Cardiac muscle cell (in vitro differentiated cells and primary cell): ENCODE results near the gene NEK9. TPM values are rescaled to one million over a fixed set of nuclear protein-coding genes. Genes with fewer than 3 reads are reported as not detected.

Experiments used
- DNase-seq, 2 donors: peaks; one replicate each; pipeline versions ENCODE4 v3.0.0 to v3.0.0-alpha.2; 2010 to 2017; ENCODE audit warnings: low read depth in 1 of 2, low spot score in 1 of 2
- H3K27ac ChIP-seq: fragments of 200-600 bp; sonication (generic); 2 replicates; pipeline ENCODE4 v1.5.1; 2016
- H3K27me3 ChIP-seq: fragments of 200-600 bp; sonication (generic); 2 replicates; pipeline ENCODE4 v1.6.0; 2016; ENCODE audit warnings: control low read depth
- H3K36me3 ChIP-seq: fragments of 200-600 bp; sonication (generic); 2 replicates; pipeline ENCODE4 v1.5.1; 2016; ENCODE audit warnings: control low read depth
- H3K4me1 ChIP-seq: fragments of 200-600 bp; sonication (generic); 2 replicates; pipeline ENCODE4 v1.8.1; 2017; ENCODE audit warnings: low read depth, mild to moderate bottlenecking, mixed run types
- H3K4me3 ChIP-seq: fragments of 200-600 bp; sonication (generic); 2 replicates; pipeline ENCODE4 v1.5.1; 2016; ENCODE audit warnings: mild to moderate bottlenecking
- H3K9me3 ChIP-seq: fragments of 200-600 bp; sonication (generic); 2 replicates; pipeline ENCODE4 v1.5.1; 2017; ENCODE audit warnings: low read depth, mild to moderate bottlenecking, control low read depth
- polyA plus RNA-seq: library from polyadenylated mRNA; unstranded; fragments of >200 nt; fragmentation: Nextera tagmentation; extraction: Ambion mirVana; gene quantifications from 2 replicates; pipeline ENCODE4 v1.2.1, GENCODE V29; 2016
- total RNA-seq: library from RNA; depleted of rRNA; stranded (reverse); fragments of >200 nt; gene quantifications from 2 replicates; pipeline ENCODE4 v1.2.3, GENCODE V29; 2016
- TF ChIP-seq, protein P1 (sequence below): IDR thresholded peaks from 2 replicates; pipeline ENCODE4 v1.5.1; 2012; ENCODE audit warnings: low read depth, mild to moderate bottlenecking, low read length

The NEK9 gene
- total and polyA plus RNA-seq, 2 experiments from 2014 or later = 62.5 to 124 TPM

DNA sequence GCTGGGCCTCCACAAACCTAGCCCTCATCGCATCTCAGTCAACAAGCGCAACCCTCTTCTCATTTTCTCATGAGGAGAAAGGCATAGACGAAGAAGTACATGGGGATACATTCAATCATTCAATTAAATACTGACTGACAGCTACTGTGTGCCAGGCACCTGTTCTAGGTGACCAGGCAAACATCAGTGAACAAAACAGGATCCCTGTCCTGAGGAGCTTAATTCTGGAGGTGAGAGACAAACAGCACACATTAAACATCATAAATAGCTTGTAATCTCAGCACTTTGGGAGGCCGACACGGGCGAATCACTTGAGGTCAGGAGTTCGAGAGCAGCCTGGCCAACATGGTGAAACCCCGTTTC lies 62.7 kb downstream of the NEK9 start:
- H3K9me3 ChIP-seq = no peaks in the 10 kb centered on the region
- peaks cover 12% of the 10 kb centered on the region for H3K4me1 ChIP-seq
- no peaks in the 10 kb centered on the region for H3K27me3 ChIP-seq
- H3K27ac ChIP-seq = no peak overlapping the region
- DNase-seq = no peak
- peak overlapping the region; percentile 62 for H3K4me3 ChIP-seq
- H3K36me3 ChIP-seq = no peaks in the 10 kb centered on the region
- TF ChIP-seq, protein P1, sequence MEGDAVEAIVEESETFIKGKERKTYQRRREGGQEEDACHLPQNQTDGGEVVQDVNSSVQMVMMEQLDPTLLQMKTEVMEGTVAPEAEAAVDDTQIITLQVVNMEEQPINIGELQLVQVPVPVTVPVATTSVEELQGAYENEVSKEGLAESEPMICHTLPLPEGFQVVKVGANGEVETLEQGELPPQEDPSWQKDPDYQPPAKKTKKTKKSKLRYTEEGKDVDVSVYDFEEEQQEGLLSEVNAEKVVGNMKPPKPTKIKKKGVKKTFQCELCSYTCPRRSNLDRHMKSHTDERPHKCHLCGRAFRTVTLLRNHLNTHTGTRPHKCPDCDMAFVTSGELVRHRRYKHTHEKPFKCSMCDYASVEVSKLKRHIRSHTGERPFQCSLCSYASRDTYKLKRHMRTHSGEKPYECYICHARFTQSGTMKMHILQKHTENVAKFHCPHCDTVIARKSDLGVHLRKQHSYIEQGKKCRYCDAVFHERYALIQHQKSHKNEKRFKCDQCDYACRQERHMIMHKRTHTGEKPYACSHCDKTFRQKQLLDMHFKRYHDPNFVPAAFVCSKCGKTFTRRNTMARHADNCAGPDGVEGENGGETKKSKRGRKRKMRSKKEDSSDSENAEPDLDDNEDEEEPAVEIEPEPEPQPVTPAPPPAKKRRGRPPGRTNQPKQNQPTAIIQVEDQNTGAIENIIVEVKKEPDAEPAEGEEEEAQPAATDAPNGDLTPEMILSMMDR = no peak

DNA sequence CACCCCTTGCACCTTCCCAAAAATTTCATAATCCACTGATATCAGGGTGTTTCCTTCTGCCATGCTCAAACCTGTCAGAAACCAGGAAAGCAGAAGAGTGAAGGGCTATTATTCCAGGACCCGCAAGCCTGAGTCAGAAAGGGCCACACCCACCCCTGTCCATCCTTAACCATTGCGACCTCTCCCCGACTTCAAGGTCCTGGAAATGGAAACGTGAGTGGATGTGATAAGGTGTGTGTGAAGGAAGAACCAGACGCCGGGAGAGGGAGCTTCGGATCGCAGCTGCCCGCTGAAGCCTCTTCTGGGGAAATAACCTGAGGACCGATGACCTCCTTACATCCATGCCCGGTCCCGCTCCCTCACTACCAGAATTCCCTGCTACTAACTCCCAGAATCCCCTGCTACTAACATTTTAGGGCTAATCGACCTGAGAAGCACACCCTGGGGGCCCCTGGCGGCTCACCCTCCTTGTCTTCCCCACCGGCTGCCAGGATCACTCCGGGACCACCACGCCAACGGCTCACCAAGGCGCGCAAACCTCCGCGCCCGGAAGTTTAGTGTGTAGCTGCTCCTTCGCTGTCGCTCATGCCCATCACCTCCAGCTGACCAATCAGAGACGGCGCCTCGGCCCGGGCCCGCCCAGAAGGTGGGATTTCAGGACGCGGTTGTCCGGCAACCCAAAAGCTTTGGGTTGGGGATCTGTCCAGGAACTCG lies 63.2 kb downstream of the NEK9 start, which contains the start of gene ACYP1:
ACYP1 (minus strand) TSS at position 534 of the 714 bp plus-strand sequence; CDS start at position 63, 471 bp downstream.
- TF ChIP-seq, protein P1 = no peak
- DNase-seq = peak; percentile 91
- Histone ChIP-seq H3K27me3 (no peaks in the 10 kb centered on the region), H3K9me3 (no peaks in the 10 kb centered on the region), H3K36me3 (no peaks in the 10 kb centered on the region), H3K4me1 (peaks cover 12% of the 10 kb centered on the region), H3K4me3 (peak within 1 kb of the TSS; percentile 62), H3K27ac (peak within 1 kb of the TSS; percentile 33)

DNA sequence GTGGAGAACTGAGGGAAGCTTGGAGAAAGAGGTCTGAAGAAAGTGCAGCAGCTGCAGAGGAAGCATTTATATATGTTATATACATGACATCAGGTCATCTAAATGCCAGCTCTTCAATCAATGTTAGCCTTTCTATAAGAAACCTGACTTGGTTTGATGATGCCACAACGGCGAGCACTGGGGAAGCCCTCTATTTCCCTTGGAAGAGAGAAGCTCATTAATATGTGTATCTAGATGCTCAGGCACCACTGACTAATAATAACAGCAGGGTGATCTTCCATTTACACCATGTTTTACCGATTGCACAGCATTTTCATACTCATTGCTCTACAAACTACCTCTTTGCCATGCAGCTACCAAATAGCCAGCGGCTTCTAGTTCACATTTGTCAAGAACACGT lies 63.8 kb downstream of the NEK9 start:
- DNase-seq = no peak

DNA sequence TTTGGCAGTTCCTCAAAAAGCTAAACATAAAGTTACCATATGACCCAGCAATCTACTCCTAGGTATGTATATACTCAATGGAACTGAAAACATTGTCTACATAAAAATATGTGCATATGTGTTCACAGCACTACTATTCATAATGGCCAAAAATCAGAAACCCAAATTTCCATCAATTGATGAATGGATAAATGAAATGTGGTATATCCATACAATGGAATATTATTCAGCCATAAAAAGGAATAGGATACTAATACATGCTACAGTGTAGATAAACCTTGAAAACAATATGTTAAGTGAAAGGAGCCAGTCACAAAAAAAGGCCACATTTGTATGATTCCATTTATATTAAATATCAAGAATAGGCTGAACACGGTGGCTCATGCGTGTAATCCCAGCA lies 66.4 kb downstream of the NEK9 start:
- Histone ChIP-seq H3K36me3 (no peaks in the 10 kb centered on the region), H3K9me3 (no peaks in the 10 kb centered on the region), H3K27ac (no peak overlapping the region), H3K4me3 (no peak overlapping the region), H3K4me1 (peaks cover 7% of the 10 kb centered on the region), H3K27me3 (no peaks in the 10 kb centered on the region)
- TF ChIP-seq, protein P1 = no peak
- DNase-seq = no peak

More for the DNA sequence above, 63.8 kb downstream of the NEK9 start:
- Histone ChIP-seq H3K9me3 (no peaks in the 10 kb centered on the region), H3K4me3 (peak overlapping the region; percentile 62), H3K4me1 (peaks cover 9% of the 10 kb centered on the region), H3K27me3 (no peaks in the 10 kb centered on the region), H3K27ac (peak overlapping the region; percentile 33), H3K36me3 (no peaks in the 10 kb centered on the region)
- TF ChIP-seq, protein P1 = no peak

DNA sequence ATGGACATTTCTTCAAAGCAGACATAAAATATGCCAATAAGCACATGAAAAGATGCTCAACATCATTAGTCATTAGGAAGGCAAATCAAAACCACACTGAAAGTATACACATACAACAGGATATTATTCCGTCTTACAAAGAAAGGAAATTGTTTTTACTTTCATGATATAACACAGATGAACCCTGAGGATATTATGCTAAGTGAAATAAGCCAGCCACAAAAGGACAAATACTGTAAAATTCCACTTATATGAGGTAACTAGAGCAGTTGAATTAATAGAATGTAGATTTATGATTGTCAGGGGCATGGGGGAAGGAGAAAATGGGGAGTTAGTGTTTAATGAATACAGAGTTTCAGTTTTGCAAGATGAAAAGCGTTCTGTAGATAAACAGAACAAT lies 67.2 kb downstream of the NEK9 start:
- Histone ChIP-seq H3K36me3 (no peaks in the 10 kb centered on the region), H3K9me3 (no peaks in the 10 kb centered on the region), H3K4me3 (no peak overlapping the region), H3K27ac (no peak overlapping the region), H3K4me1 (peaks cover 7% of the 10 kb centered on the region), H3K27me3 (no peaks in the 10 kb centered on the region)
- DNase-seq = no peak
- TF ChIP-seq, protein P1 = no peak
